GM18517 (cell line): ENCODE results near the gene STYK1.

Source experiments
- ATAC-seq: cut with Tn5 transposase; IDR thresholded peaks from one replicate; pipeline ENCODE4 v1.9.1; 2021; ENCODE audit warnings: mild to moderate bottlenecking, moderate library complexity; ENCODE audit not compliant: unreplicated experiment

Gene STYK1, protein sequence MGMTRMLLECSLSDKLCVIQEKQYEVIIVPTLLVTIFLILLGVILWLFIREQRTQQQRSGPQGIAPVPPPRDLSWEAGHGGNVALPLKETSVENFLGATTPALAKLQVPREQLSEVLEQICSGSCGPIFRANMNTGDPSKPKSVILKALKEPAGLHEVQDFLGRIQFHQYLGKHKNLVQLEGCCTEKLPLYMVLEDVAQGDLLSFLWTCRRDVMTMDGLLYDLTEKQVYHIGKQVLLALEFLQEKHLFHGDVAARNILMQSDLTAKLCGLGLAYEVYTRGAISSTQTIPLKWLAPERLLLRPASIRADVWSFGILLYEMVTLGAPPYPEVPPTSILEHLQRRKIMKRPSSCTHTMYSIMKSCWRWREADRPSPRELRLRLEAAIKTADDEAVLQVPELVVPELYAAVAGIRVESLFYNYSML

GRCh38 chr12:10673659-10674384, at the start of gene STYK1:
Gene STYK1, minus strand, starts transcription at chr12:10674052. Its CDS starts 39,434 bp downstream, at chr12:10634618.
- peak; percentile 71 for ATAC-seq

GRCh38 chr12:10722905-10723746, 49.3 kb upstream of the STYK1 start, which contains the start of gene YBX3:
Gene YBX3, minus strand, starts transcription at chr12:10723323. Its CDS starts 212 bp downstream, at chr12:10723111.
- peak; percentile 41 for ATAC-seq

DNA sequence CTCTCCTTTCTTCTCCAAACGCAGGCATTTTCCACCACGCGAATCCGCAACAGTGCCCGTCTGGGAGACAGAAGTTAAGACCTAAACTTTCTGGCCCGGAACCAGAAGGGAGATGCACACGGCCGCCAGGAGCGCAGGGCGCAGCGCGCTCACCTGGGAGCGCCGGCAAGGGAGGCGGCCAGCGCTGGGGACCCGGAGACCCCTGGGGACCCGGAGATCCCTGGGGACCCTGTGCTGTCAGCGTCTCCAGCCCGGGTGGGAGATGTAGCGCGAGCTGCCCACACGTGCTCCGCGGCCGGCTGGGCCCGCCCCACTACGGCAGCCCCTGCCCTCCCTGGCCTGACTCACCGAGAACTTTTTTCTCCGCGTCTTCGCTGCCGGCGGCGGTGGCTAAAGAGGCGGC, 48.7 kb upstream of the STYK1 start:
- ATAC-seq, result peak; percentile 50

- peak; percentile 37 for ATAC-seq
Observed at GRCh38 chr12:10721651-10722501, 48.0 kb upstream of the STYK1 start.

DNA sequence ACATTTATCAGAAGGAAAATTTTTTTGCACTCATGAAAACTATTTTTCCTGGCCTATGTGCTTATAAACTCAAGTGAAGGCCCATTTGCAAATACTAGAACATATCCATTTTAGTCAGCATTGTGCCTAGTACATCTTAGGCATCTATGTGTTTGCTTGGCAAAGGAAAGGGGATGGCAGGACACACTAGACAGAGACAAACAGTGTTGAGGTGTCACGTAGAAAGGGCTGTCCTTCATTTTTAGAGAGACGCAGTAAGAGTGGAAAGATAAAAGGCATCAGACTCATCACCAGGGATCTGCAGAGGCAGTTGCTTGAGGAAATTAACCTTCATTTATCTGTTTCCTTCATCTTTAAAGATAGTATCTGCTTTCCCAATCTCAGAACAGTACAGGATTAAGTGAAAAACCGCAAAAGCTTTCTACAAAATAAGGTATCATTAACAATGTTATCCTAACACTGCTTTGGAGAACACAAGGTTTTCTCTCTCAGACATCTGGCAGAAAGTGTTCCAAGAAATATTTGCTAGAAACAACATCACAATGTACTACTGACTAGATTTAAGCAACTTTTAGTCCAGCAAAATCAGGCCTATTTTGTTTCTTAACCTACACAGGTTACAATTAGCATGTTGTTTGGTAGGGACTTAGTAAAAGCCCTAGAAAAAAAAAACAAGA, 47.3 kb upstream of the STYK1 start:
- ATAC-seq, result no peak

GRCh38 chr12:10719482-10719881, 45.6 kb upstream of the STYK1 start:
- no peak for ATAC-seq

GRCh38 chr12:10718279-10718821, 44.5 kb upstream of the STYK1 start:
- ATAC-seq, result no peak

- ATAC-seq, result no peak
Observed at GRCh38 chr12:10717410-10717809, 43.6 kb upstream of the STYK1 start.

DNA sequence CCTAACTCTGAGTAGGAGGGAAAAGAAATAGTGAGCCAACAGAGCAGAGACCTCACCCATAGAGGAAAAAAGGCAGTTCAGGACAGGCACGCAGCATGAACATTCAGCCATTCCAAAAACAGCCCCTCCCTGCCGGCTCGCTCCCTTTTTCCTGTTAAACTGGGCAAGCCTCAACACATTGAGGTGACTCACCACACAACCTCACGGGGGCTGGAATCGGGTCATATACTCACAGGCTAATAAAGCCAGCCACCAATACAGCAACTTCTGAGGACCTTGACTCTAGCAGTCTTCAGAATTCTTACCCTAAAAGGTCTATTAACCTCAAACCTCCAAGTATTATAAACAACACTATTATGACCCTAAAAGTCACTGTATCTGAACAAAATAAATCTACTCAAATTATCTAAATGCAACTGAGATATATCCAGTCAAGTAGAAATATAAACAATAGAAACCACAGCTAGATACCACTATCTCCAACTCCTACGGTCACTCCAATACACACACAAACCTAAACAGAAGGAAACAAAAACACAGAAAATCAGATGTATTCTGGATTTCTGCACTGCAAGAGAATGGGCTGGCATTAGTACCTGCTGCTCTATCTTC, 43.0 kb upstream of the STYK1 start:
- ATAC-seq, result no peak

DNA sequence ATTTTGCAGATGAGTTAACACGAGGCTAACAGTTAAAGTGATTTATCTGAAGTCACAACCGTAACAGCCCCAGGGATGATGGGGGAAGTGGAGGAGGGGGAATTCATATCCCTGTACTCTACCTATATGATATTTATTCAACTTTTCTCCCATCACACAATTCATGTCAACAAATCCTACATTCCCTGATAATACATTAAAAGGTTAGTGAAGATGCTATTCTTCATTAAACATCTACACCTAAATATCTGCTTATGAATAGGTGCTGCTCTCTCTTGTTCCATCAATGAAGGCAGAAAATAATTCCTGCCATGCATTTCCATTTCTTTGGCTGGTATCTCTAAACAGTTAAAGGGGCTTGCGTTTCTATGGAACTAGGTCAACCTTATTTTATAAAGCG, 42.4 kb upstream of the STYK1 start:
- ATAC-seq, result no peak

- ATAC-seq, result no peak
Observed at GRCh38 chr12:10715491-10715890, 41.6 kb upstream of the STYK1 start.

DNA sequence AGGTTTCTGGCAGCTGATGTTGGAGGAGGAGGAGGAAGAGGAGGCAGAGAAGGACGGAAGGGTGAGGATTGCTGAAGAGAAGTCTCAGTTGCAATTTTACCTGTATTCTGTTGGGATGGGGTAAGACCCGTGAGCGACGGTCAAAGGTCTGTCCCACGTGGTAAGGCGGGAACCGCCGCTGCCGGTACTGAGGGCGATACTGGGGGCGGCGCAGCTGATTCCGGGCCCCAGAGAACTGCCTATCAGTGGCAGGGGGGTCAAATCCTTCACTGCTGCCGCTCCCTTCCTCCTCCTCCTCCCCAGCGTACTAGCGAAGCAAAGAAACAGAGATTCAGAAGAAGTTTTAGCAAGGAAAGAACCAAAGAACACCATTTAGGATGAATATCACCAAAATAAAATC, 36.0 kb upstream of the STYK1 start:
- ATAC-seq, result no peak

DNA sequence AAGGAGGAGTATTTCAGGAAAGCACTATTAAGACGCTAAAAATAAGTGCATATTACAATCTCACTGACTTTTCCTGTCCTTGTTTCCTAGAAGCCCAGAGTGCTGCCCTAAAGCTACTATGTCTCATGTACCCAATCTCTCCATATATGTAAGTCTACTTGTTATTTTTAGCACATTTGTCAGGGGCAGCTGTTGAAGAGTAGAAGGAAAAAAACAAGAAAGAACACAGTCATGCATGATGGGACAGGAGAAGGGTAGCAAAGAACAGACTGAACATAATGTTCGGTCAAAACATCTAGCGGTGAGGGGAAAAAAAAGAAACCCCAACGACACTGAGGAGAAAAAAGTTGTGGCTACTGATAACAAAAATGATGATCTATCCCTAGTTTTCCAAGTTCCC, 35.0 kb upstream of the STYK1 start:
- no peak for ATAC-seq

- ATAC-seq, result no peak
Observed at GRCh38 chr12:10705655-10706054, 31.8 kb upstream of the STYK1 start.

GRCh38 chr12:10701843-10702242, 28.0 kb upstream of the STYK1 start:
- no peak for ATAC-seq

DNA sequence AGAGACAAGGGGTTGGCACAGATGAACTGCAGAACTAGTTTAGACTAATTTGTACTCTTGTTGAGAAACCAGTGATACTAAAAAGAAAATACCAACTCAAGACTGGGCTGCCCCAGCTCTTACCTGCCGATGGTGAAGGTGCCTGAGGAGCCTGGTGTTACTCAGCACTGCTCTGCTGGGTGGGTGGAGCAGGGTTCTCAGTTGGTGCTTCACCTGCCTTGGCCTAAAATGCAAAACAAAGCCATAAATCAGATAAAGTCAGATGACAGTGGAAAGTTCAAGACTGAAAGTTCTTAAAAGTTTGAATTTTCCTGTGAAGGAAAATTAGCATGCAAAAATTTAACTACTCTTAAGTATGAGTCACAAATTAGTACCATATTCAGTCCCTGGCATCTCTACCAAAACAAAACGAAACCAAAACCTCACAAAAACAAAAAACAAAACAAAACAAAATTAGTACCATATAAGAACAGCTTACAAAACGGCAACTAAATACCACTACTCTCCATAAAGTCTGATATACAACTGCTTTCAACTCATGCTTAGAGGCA, 27.4 kb upstream of the STYK1 start:
- peak; percentile 69 for ATAC-seq

DNA sequence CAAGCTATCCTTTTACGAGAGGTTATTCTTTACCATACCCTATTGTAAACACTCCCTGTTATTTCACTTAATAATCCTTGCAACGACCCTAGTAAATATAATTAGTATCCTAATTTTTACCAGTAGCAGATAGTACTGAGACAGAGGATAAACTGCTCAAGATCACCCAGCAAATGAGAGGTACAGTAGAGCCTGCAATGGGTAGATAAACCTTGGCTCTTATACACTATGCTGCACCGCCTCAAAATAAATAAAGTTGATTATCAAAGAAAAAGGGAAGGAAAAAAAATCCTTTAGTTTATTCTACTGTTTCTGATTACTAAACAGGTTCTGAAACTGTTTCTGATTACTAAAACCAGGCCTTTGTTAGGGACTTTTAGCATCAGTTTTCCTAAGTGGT, 26.7 kb upstream of the STYK1 start:
- ATAC-seq, result peak; percentile 16

DNA sequence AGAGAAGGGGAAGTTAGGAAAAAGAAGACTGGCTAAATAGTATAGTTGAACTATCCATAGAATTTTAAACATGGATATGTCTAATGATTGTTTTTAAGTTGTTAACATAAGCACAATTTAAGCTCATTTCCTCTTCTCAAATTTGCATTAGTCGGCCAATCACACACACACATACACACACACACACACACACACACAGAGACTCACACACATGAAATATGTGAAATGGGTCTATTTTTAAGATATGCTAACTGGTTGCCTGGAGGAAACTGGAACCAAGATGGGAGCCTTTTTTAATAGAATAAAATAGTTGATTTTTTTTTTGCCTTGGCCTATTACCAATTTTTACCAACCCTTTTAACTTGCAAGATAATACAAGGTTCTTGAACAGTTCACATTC, 24.0 kb upstream of the STYK1 start:
- no peak for ATAC-seq

DNA sequence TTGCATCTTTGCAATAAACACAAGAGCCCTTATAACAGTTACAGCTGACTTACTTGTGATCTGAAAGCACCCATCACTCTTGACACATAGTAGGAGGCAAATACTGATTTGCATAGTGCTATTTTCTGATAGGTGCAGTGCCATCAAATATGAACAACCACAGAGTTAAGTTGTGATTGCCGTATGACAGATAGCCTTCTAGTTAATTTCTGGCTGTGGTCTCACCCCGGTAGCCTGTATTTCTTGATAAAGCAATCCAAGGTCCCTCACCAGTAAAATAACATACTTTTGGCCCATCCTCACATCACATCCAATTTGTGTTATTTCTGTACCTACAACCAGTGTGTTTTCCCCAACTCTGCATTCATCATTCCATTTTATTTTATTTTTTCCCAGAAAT, 23.3 kb upstream of the STYK1 start:
- no peak for ATAC-seq
